H1 (cell line): ENCODE data around the gene CCDC9B. TPM values are rescaled to one million over a fixed set of nuclear protein-coding genes. Genes with fewer than 3 reads are reported as not detected.

ENCODE experiments used
- CBX8 ChIP-seq: fragments of 300-800, 300-1000 bp; sonication (generic); IDR thresholded peaks from 2 replicates; pipeline ENCODE4 v1.7.1; 2016; ENCODE audit warnings: low read depth, low read length, borderline replicate concordance
- CEBPB ChIP-seq: IDR thresholded peaks from 2 replicates; pipeline ENCODE4 v1.6.1; 2012; ENCODE audit warnings: low read depth, low read length
- CREB1 ChIP-seq: IDR thresholded peaks from 2 replicates; pipeline ENCODE4 v1.6.1; 2012; ENCODE audit warnings: inconsistent platforms
- CTBP2 ChIP-seq: IDR thresholded peaks from 2 replicates; pipeline ENCODE4 v1.7.0; 2011; ENCODE audit warnings: borderline replicate concordance, mild to moderate bottlenecking, moderate library complexity, mixed read lengths, low read length; ENCODE audit not compliant: insufficient read depth, insufficient read length
- CTCF ChIP-seq, 3 experiments: IDR thresholded peaks; 1 replicate in 2 of 3; 2 replicates in 1 of 3; pipeline versions ENCODE4 v1.5.1 to v1.6.1; 2011; ENCODE audit warnings: low read length in 3 of 3, mild to moderate bottlenecking in 3 of 3, inconsistent platforms in 2 of 3, low read depth in 1 of 3, moderate library complexity in 1 of 3; ENCODE audit not compliant: insufficient read depth in 1 of 3; ENCODE audit errors: control extremely low read depth in 1 of 3
- KDM1A ChIP-seq: fragments of 200-600, 300-600 bp; sonication (generic); IDR thresholded peaks from 2 replicates; pipeline ENCODE4 v1.7.1; 2016; ENCODE audit warnings: mild to moderate bottlenecking, low read length, borderline replicate concordance
- KDM5A ChIP-seq: fragments of 200-600 bp; IDR thresholded peaks from 2 replicates; pipeline ENCODE4 v1.7.1; 2012; ENCODE audit warnings: mild to moderate bottlenecking, low read length, inconsistent platforms, mixed read lengths
- MAX ChIP-seq: IDR thresholded peaks from 2 replicates; pipeline ENCODE4 v1.6.1; 2012; ENCODE audit warnings: inconsistent platforms
- PHF8 ChIP-seq: fragments of 200-600 bp; sonication (generic); conservative IDR thresholded peaks from 2 replicates; pipeline ENCODE4 v1.7.1; 2012; ENCODE audit warnings: low read depth, mild to moderate bottlenecking, inconsistent platforms, low read length, moderate library complexity
- RBBP5 ChIP-seq: IDR thresholded peaks from 2 replicates; pipeline ENCODE4 v1.7.1; 2012; ENCODE audit warnings: low read depth, mild to moderate bottlenecking, inconsistent platforms, low read length, moderate library complexity, borderline replicate concordance
- SP1 ChIP-seq: IDR thresholded peaks from 2 replicates; pipeline ENCODE4 v1.6.1; 2011; ENCODE audit warnings: low read depth, low read length
- TCF12 ChIP-seq: IDR thresholded peaks from 2 replicates; pipeline ENCODE4 v1.6.1; 2011; ENCODE audit warnings: low read depth, mild to moderate bottlenecking, low read length
- TEAD4 ChIP-seq: IDR thresholded peaks from 2 replicates; pipeline ENCODE4 v1.6.1; 2012; ENCODE audit warnings: low read depth, low read length, inconsistent platforms, mixed read lengths
- polyA plus RNA-seq, 7 experiments: library from polyadenylated mRNA; depleted of rRNA in 3 of 7; stranded (reverse) in 5 of 7; unstranded in 2 of 7; fragments of >200 nt in 5 of 7; fragments of 200-250 nt in 2 of 7; gene quantifications; 1 replicate in 5 of 7; 2 replicates in 1 of 7; 4 replicates in 1 of 7; pipeline versions ENCODE4 v1.2.1 to v1.2.3, GENCODE V29; 2011 to 2013; ENCODE audit warnings: missing spikeins in 2 of 7, mixed read lengths in 2 of 7
- total RNA-seq: library from RNA; stranded (reverse); fragmentation: NEBNext Ultra II Directional; extraction: Animal tissue kit (Norgen Biotek cat#: 25700); gene quantifications from 2 replicates; pipeline ENCODE4 v1.2.1, GENCODE V29; 2021
- TF ChIP-seq, protein P1 (sequence below): IDR thresholded peaks from 2 replicates; pipeline ENCODE4 v1.6.1; 2011; ENCODE audit warnings: low read depth, mild to moderate bottlenecking, low read length; ENCODE audit not compliant: insufficient read depth

Gene CCDC9B
- total and polyA plus RNA-seq, 2 of the 8 experiments (the other 6 are each of a cell fraction or from before 2014, with no cell fraction given) = 0.45 to 0.78 TPM

DNA sequence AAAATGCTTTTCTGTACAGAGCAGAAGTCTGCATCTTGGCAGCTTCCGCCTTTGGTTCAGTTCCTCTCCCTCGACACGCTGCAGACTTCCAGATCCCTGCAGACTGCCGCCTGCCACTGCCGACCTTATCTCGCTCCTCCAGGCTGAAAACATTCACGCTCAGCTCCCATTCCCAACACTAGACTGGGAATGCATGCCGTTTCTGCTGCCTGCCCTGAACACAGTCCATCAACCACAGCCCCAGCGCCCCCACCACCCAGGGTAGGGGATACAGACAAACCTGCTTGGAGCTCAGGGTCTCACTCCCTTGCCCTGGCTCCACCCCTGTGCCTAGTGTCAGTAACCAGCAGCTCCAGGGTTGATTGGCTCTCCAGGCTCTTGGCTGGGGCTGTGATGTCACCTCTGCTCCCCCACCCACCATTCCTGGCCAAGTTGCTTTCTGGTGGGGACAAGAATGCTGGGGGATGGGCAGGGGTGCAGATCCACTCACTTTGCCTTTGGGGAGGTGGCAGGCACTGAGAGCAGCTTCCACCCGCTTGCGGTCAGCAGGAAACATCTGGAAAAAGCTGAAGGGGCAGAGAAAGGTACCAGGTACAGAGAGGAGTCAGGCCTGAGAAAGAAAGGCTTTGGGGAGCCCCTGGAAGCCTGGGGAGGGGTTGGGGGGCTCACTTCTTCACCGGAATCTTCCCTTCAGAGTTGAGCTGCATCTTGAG, 39.1 kb downstream of the CCDC9B start (continued):
- TF ChIP-seq CTCF (IDR thresholded peaks at IDR 0.05; ENCODE audit: control extremely low read depth in 1 of 3, insufficient read depth in 1 of 3, low read depth in 1 of 3, low read length in 3 of 3) (no peak), TEAD4 (0 out of 2 replicates have a peak, but pooled peaks have one; percentile 41), SP1 (peak; percentile 28; the same call in 1 of the 2 replicates), KDM5A (no peak), CEBPB (no peak), TCF12 (no peak), CREB1 (peak; percentile 65; the same call in 1 of the 2 replicates), CTBP2 (no peak), KDM1A (no peak), CBX8 (no peak), PHF8 (no peak), RBBP5 (peak; percentile 80; the same call in 1 of the 2 replicates), MAX (peak; percentile 12; the same call in 1 of the 2 replicates)
- TF ChIP-seq, protein P1, sequence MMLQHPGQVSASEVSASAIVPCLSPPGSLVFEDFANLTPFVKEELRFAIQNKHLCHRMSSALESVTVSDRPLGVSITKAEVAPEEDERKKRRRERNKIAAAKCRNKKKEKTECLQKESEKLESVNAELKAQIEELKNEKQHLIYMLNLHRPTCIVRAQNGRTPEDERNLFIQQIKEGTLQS = no peak
